ENCODE data around the gene CTNNBIP1. TPM values are rescaled to one million over a fixed set of nuclear protein-coding genes. Genes with fewer than 3 reads are reported as not detected.

Gene CTNNBIP1
- total RNA-seq, 2 experiments from 2014 or later: 10.8 to 12.7 TPM

DNA sequence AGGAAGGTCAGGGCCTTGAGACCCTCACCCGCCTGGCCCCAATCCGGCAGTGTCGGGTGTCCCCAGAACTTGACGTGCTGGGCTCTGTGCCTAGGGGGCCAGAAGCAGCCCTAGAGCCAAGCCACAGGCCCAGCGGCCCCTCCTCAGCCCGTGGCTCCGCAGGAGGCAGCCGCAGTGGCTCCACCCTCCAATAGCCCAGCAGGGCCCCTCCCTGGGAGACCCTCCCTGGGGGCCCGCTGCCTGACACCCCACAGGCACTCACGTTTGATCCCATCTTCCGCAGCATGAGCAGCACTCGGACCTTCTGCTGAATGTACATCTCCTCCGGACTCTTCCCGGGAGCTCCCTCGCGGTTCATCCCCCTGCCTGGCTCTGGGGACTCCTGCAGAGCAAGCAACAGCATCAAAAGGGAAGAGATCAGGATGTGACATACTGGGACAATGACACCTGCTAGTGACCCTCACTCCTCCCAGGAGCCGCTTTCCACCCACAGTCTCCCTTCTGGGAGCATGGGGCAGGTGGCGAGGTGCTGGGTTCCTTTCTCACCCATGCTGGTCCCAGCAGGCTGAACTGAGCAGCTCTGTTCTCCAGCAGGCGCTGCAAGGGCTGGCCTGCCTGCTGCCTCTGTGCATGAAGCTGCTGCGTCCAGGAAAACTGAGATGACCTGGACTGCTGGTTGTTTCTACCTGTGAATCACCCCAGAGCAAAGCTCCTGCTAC is 38.2 kb downstream of the CTNNBIP1 start:
- Mint-ChIP-seq H3K9me3 (no peaks in the 10 kb centered on the region), H3K4me3 (no peak overlapping the region), H3K36me3 (ENCODE audit: low read depth) (no peaks in the 10 kb centered on the region), H3K27ac (no peak overlapping the region), H3K27me3 (no peaks in the 10 kb centered on the region), H3K4me1 (peaks cover 4% of the 10 kb centered on the region)
- DNase-seq: no peak
- ChIA-PET POLR2A (no interaction called here), CTCF (interaction anchor here (0.9 to 8.0 kb wide), 2 partner anchors 36 to 88 kb away, joined by 3 to 141 read pairs; no protein-coding TSS in a partner anchor)

DNA sequence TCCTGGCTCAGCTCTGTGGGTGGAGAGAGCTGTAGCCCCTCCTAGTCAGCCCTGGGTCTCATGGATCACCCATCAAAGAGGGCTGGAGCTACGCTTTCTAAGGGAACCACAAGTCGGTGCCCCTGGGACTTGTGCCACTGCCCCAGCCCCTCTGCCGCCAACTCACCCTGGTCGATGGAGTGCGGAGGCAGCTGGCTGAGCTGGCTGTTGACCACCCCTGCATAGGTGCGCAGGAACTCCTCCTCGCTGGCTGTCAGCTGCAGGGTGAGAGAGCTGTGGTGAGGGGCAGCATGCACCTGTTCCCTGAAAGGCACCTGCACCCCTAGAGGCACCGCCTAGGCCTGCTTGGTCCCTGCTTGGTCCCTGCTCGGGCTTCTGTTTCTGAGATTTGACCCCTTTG is 39.0 kb downstream of the CTNNBIP1 start:
- DNase-seq: no peak
- ChIA-PET POLR2A (no interaction called here), CTCF (interaction anchor here (8.0 kb wide), 1 partner anchor 87 kb away, joined by 141 read pairs; no protein-coding TSS in a partner anchor)
- no peak overlapping the region for H3K4me3 Mint-ChIP-seq
- peaks cover 4% of the 10 kb centered on the region for H3K4me1 Mint-ChIP-seq
- H3K27ac Mint-ChIP-seq: no peak overlapping the region
- H3K27me3 Mint-ChIP-seq: no peaks in the 10 kb centered on the region
- H3K36me3 Mint-ChIP-seq (ENCODE audit: low read depth): no peaks in the 10 kb centered on the region
- no peaks in the 10 kb centered on the region for H3K9me3 Mint-ChIP-seq

DNA sequence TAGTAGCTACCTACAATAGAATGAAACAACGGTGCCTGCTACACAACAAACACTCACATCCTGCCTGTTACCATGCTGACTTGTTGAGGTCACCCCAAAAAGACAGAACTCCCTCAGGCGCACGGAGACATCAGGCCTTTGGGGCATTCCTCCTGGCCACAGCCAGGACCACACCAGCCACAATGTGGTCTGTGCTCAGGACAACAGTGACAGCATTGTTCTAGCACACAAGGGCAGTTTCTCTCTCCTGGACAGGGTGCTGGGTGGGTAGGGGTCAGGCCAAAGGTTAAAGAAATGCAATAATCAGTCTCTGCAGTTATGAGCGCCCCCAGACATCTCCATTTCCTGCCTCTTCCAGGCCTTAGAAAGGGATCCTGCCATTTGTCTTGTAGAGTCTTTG is 39.5 kb downstream of the CTNNBIP1 start:
- Mint-ChIP-seq H3K27ac (no peak overlapping the region), H3K4me1 (peaks cover 4% of the 10 kb centered on the region), H3K36me3 (ENCODE audit: low read depth) (no peaks in the 10 kb centered on the region), H3K9me3 (no peaks in the 10 kb centered on the region), H3K4me3 (no peak overlapping the region), H3K27me3 (no peaks in the 10 kb centered on the region)
- ChIA-PET CTCF (interaction anchor here (8.0 kb wide), 1 partner anchor 86 kb away, joined by 141 read pairs; no protein-coding TSS in a partner anchor), POLR2A (no interaction called here)
- no peak for DNase-seq

DNA sequence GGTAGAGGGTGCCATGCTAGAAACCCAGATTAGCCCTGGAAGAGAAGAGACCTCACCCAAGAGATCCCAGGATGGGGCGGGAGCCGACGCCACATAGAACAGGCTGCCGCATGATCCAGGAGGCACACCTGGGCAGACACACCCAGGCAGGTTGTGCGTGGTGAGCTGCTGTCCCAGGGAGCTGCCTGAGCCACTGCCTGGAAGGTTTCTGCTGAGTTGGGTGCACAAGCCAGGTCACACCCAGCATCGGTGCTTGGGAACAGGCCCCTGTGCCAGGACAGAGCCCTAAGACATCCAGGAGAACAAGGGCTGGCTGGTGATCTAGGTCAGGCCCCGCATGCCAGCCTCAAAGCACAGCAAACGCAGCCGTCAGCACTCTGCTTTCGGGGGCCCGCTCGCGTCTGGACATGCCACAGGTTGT is 40.2 kb downstream of the CTNNBIP1 start:
- CTCF ChIA-PET: interaction anchor here (1.2 to 8.0 kb wide), 4 partner anchors 73 to 91 kb away, joined by 3 to 141 read pairs (median 6); partner anchors contain the start of genes LZIC and NMNAT1
- Mint-ChIP-seq H3K4me3 (no peak overlapping the region), H3K36me3 (ENCODE audit: low read depth) (no peaks in the 10 kb centered on the region), H3K9me3 (no peaks in the 10 kb centered on the region), H3K27ac (no peak overlapping the region), H3K4me1 (peaks cover under 1% of the 10 kb centered on the region), H3K27me3 (no peaks in the 10 kb centered on the region)
- POLR2A ChIA-PET: no interaction called here
- no peak for DNase-seq

DNA sequence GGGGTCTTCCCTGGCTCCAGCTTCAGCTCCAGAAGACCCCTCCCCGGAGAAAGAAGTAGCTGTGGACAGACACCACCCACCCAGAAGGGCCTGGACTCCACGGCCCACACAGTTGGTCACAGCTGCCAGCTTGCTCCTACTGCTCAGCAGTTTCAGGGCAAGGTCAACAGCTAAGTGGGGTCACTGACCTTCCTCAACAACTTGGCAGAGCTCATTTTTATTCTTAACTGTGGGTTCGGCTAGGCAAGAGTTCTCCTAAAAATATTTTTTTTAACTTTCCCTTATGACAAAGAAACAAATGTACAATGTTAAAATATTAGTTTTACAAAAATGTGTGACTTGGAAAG is 41.9 kb downstream of the CTNNBIP1 start:
- ChIA-PET CTCF (interaction anchor here (0.6 to 8.0 kb wide), 18 partner anchors 10 to 563 kb away, joined by 3 to 141 read pairs (median 4); partner anchors contain the start of genes CENPS, LZIC and NMNAT1), POLR2A (interaction anchor here (0.8 to 2.1 kb wide), 7 partner anchors 9 to 275 kb away, joined by 3 to 6 read pairs (median 3); no protein-coding TSS in a partner anchor)
- Mint-ChIP-seq H3K9me3 (no peaks in the 10 kb centered on the region), H3K36me3 (ENCODE audit: low read depth) (no peaks in the 10 kb centered on the region), H3K4me1 (no peaks in the 10 kb centered on the region), H3K27me3 (no peaks in the 10 kb centered on the region), H3K4me3 (no peak overlapping the region), H3K27ac (no peak overlapping the region)
- DNase-seq: no peak

DNA sequence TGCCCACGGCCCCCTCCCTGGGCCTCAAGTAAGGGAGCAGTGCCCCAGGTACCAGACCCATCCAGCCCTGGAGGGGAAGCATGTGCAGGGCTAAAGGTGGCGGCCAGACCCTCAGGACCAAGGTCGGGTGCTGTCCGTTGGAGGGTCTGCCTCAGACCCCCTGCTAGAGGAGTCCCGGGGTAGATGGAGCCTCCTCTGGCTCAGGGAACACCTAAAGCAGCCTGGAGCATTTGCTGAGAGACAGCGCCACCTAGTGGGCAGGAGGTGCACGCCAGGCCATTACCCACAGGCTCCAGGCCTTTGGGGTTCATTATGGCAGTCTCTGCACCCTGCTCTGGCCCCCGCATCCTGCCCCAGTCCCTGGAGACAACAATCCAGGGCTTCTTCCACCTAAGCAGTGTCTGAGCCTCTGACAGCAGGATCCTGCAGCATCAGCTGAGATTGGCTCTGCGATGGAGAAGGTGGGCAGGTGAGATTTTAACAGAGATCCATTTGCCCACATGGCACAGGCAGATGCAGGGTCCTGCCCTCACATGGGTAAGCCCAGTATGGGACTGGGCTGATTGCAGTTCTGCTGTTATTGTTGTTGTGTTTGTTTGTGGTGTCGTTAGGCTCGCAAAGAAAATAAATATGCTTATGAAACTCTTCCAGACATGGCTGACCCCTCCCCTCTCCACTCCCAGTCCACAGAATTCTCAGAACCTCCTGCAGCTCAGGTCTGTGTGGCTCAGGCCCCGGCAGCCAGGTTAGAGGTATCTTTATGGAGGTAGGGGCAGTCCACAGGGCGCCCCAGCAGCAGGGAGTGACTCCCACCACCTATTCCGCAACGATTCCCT is 42.4 kb downstream of the CTNNBIP1 start:
- Mint-ChIP-seq H3K27ac (no peak overlapping the region), H3K36me3 (ENCODE audit: low read depth) (no peaks in the 10 kb centered on the region), H3K27me3 (no peaks in the 10 kb centered on the region), H3K9me3 (no peaks in the 10 kb centered on the region), H3K4me1 (no peaks in the 10 kb centered on the region), H3K4me3 (no peak overlapping the region)
- CTCF ChIA-PET: interaction anchor here (0.6 to 8.0 kb wide), 11 partner anchors 10 to 563 kb away, joined by 3 to 141 read pairs (median 5); partner anchors contain the start of gene CENPS
- POLR2A ChIA-PET: interaction anchor here (1.1 to 2.1 kb wide), 6 partner anchors 8 to 274 kb away, joined by 3 to 6 read pairs (median 3); no protein-coding TSS in a partner anchor
- peak; percentile 90 for DNase-seq

DNA sequence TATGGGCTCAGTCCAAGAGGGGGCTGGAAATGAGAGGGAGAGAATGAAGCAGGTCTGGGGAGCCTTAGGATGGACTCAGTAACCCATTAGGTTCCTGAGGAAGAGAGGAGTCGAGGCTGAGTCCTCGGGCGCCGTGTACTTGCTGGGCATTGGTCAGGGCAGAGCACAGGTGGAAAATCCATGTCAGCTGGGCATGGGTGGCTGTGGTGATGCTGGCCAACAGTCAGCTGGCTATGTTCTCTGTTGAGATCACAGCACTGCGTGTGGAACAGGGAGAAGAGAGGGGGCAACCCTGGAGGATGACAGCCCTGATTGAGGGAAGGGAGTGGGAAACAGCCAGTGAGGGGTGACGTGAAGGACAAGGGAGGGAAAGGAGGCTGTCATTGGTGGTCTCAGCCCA is 43.2 kb downstream of the CTNNBIP1 start:
- ChIA-PET POLR2A (no interaction called here), CTCF (interaction anchor here (0.6 to 2.3 kb wide), 7 partner anchors 38 to 634 kb away, joined by 3 to 42 read pairs (median 5); no protein-coding TSS in a partner anchor)
- DNase-seq: no peak
- Mint-ChIP-seq H3K4me3 (no peak overlapping the region), H3K27me3 (no peaks in the 10 kb centered on the region), H3K36me3 (ENCODE audit: low read depth) (no peaks in the 10 kb centered on the region), H3K27ac (peak overlapping the region; percentile 40), H3K9me3 (no peaks in the 10 kb centered on the region), H3K4me1 (no peaks in the 10 kb centered on the region)

DNA sequence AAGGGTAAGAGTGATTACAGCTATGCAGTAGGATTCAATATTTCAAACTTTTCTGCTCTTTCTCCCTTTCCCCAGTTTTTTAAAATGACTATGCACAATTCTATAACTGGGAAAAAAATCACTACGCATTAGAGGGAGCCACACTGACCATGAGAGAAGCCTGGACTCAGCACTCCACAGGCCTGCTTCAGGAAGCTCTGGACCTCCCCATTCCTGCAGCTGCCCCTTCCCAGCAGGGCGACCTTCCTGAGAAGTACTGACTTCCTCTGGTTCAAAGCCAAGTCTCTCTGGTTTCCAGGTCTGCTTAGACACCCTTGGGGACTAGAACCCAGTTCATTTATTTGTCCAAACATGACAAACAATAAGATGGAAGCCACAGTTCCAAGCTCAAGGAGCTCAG is 44.3 kb downstream of the CTNNBIP1 start:
- Mint-ChIP-seq H3K4me1 (no peaks in the 10 kb centered on the region), H3K36me3 (ENCODE audit: low read depth) (no peaks in the 10 kb centered on the region), H3K27me3 (no peaks in the 10 kb centered on the region), H3K27ac (no peak overlapping the region), H3K4me3 (no peak overlapping the region), H3K9me3 (no peaks in the 10 kb centered on the region)
- POLR2A ChIA-PET: no interaction called here
- no peak for DNase-seq
- CTCF ChIA-PET: interaction anchor here (1.0 to 2.3 kb wide), 8 partner anchors 39 to 239 kb away, joined by 3 to 42 read pairs (median 4); no protein-coding TSS in a partner anchor

DNA sequence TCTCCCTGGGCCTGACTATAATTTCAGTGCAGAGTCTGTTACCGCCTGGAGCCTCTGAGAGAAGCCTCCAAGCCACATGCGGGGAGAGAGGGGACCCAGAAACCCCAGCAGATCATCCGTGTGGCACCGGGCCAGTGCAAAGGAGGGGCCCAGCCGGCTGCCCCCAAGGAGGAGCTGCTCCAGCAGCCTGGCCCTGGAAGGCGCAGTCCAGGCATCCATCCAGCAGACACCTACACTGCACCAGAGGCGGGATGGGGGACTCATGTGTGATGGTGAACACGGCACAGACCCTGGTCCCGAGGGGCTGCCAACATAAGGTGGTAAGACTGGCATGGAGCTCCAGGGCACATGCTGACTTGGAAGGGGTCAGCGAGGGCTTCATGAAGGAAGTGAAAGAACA is 46.7 kb downstream of the CTNNBIP1 start:
- POLR2A ChIA-PET: interaction anchor here (1.5 kb wide), 1 partner anchor 79 kb away, joined by 4 read pairs; no protein-coding TSS in a partner anchor
- DNase-seq: no peak
- no peak overlapping the region for H3K27ac Mint-ChIP-seq
- no peaks in the 10 kb centered on the region for H3K36me3 Mint-ChIP-seq (ENCODE audit: low read depth)
- no peaks in the 10 kb centered on the region for H3K9me3 Mint-ChIP-seq
- CTCF ChIA-PET: interaction anchor here (4.3 kb wide), 1 partner anchor 79 kb away, joined by 34 read pairs; no protein-coding TSS in a partner anchor
- H3K4me1 Mint-ChIP-seq: peaks cover 7% of the 10 kb centered on the region
- no peaks in the 10 kb centered on the region for H3K27me3 Mint-ChIP-seq
- H3K4me3 Mint-ChIP-seq: no peak overlapping the region

DNA sequence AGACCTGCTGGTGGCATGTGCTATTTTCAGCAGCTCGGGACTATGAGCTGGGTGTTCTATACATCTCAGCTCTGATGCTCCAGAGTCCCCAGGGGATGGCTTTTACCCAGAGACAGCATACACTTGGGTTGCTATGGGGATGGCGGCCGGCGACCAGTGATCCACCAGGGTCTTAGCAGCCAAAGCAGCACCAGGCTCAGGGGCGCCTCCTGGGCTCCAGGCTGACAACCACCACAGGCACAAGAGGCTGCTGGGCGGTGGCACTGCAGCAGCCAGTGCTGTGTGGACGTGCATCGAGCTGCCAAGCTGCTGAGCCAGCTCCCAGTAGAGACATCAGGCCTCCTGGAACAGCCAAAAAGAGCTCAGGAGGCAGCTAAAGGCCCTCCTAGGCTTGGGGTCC is 48.7 kb downstream of the CTNNBIP1 start:
- no peak overlapping the region for H3K27ac Mint-ChIP-seq
- H3K9me3 Mint-ChIP-seq: no peaks in the 10 kb centered on the region
- no peaks in the 10 kb centered on the region for H3K27me3 Mint-ChIP-seq
- H3K36me3 Mint-ChIP-seq (ENCODE audit: low read depth): no peaks in the 10 kb centered on the region
- DNase-seq: no peak
- H3K4me1 Mint-ChIP-seq: peaks cover 15% of the 10 kb centered on the region
- ChIA-PET POLR2A (interaction anchor here (1.0 kb wide), 1 partner anchor 21 kb away, joined by 3 read pairs; no protein-coding TSS in a partner anchor), CTCF (interaction anchor here (4.3 kb wide), 1 partner anchor 77 kb away, joined by 34 read pairs; no protein-coding TSS in a partner anchor)
- no peak overlapping the region for H3K4me3 Mint-ChIP-seq

DNA sequence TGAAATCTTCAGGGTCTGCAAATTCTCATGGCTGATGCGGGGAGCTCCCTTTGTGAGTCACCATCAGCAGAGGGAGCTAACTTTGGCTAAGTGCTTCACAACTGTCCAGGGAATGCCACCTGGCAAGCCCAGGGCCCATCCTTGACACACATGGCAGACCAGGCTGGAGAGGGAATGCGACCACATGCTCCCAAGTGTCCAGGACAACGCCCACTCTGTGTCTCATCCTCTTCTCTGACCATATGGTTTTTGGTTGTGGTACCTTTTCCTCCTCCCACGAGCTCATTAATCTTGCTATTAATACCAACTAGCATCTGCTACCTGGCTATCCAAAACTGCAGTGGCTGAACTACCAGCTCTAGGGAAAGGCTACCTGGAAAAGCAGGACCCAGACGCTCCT is 49.2 kb downstream of the CTNNBIP1 start:
- CTCF ChIA-PET: interaction anchor here (0.5 to 4.3 kb wide), 2 partner anchors 76 to 93 kb away, joined by 5 to 34 read pairs; no protein-coding TSS in a partner anchor
- H3K9me3 Mint-ChIP-seq: no peaks in the 10 kb centered on the region
- H3K36me3 Mint-ChIP-seq (ENCODE audit: low read depth): no peaks in the 10 kb centered on the region
- H3K4me3 Mint-ChIP-seq: no peak overlapping the region
- no peak for DNase-seq
- H3K27me3 Mint-ChIP-seq: no peaks in the 10 kb centered on the region
- H3K4me1 Mint-ChIP-seq: peaks cover 15% of the 10 kb centered on the region
- POLR2A ChIA-PET: interaction anchor here (1.0 kb wide), 1 partner anchor 21 kb away, joined by 3 read pairs; no protein-coding TSS in a partner anchor
- H3K27ac Mint-ChIP-seq: no peak overlapping the region

DNA sequence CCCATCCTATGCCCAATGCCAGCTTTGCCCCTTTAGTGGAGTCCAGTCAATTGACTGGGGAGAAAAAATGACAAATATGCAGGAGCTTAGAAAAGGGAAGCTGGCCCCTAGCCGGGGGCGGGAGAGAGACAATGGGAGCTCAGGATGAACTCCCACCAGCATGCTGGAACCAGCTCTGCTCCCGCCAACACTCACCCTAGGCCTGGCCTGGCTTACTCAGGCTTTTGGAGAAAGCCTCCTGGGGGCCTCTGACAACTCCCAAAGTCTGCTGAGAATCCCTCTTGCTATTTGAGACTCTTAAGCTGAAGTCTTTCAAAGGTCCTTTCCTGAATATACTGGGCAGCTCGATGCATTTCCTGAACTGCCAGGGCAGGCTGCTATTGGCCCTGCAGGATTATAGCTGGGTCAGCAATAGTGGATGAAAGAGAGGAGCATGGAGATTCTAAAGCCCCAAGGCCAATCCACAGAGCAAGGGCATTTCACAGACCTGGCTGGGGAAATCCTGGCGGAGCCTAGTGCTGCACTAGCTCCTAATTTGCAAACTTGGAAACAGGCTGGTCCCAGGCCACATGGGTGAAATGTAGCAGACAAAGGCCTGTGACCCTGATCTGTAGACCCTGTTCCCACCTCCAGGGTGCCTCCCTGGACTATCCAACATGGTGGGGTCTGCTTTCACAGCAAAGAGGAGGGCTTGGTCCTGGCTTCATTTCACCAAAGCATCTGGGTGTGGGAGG is 50.6 kb downstream of the CTNNBIP1 start:
- ChIA-PET POLR2A (interaction anchor here (1.0 kb wide), 1 partner anchor 9 kb away, joined by 3 read pairs; no protein-coding TSS in a partner anchor), CTCF (interaction anchor here (1.4 kb wide), 1 partner anchor 75 kb away, joined by 13 read pairs; no protein-coding TSS in a partner anchor)
- peaks cover 2% of the 10 kb centered on the region for H3K9me3 Mint-ChIP-seq
- H3K27ac Mint-ChIP-seq: no peak overlapping the region
- no peak for DNase-seq
- H3K27me3 Mint-ChIP-seq: no peaks in the 10 kb centered on the region
- H3K36me3 Mint-ChIP-seq (ENCODE audit: low read depth): no peaks in the 10 kb centered on the region
- no peak overlapping the region for H3K4me3 Mint-ChIP-seq
- peaks cover 15% of the 10 kb centered on the region for H3K4me1 Mint-ChIP-seq

All from activated CD4-positive, alpha-beta memory T cell treated with anti-CD3 and anti-CD28 coated beads, Interleukin-2, amount 10 ng/mL, durations not matched to agents 7 days and 5 days (primary cell).